H4 (cell line): ENCODE results near the gene PRPF40B. TPM values are rescaled to one million over a fixed set of nuclear protein-coding genes. Genes with fewer than 3 reads are reported as not detected.

Source experiments
- DNase-seq: peaks from one replicate; pipeline ENCODE4 v3.0.0-alpha.2; 2015; ENCODE audit warnings: low spot score
- total RNA-seq: library from RNA; depleted of rRNA; stranded (reverse); fragments of >200 nt; shearing (Covaris generic); gene quantifications from 2 replicates; pipeline ENCODE4 v1.2.3, GENCODE V29; 2014; rRNA removed

PRPF40B gene
- total RNA-seq, 1 experiment from 2014 or later, result 5.8 TPM

DNA sequence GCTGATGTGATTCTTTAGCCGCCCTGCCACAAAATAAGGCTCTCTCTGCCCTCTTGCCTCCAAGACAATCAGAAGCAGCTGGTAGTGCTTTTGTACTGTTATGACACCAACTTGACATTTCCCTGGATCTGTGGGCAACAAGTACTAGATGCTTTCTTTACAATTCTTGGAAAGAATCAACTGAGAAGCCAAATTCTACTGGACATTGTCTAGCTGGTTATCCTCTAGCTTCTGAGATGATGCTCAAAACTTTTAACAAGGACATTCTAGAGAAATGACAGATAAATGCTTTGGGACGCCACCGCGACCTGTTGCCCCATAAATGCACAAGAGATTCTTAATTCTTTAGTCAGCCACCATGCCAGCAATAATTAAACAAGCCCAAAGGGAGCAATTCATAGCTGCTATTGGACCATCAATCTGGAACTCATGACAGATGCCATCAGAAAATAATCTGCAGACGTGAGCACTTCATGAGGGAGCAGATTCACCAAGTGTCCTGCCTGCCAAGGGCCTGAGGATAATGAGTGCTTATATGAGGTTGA lies 61.0 kb downstream of the PRPF40B start:
- no peak for DNase-seq

DNA sequence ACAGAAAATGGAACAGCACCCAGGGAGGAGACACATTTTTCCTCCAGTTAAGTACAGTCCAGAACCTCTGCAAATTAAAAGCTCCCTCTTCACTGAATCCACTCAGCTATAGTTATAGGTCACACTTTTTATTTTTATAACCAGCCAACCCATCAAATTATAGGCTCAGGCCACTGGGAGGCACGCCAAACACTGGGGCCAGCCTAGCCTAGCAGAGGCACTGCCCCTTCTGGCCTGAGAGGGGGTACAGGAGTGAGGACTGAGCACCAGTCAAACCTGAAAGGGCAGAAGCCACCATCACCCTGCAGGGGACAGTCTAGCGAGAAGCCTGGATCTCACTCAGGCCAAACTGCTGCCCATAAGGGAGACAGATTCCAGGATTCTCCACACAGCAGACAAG lies 64.6 kb downstream of the PRPF40B start:
- no peak for DNase-seq

DNA sequence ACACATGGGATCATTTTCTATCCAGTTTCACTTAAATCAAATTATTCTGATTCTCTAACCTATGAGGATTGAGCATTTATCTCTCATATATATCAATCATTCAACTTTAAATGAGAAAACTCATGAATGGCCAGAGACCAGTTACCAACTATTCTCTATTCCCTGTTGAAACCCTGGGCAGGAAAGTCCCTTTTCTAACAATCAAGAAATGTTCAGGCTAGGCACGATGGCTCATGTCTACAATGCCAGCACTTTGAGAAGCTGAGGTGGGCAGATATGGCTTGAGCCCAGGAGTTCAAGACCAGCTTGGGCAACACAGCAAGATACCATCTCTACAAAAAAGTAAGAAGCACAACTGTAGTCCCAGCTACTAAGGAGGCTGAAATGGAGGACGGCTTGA lies 65.9 kb downstream of the PRPF40B start:
- no peak for DNase-seq

DNA sequence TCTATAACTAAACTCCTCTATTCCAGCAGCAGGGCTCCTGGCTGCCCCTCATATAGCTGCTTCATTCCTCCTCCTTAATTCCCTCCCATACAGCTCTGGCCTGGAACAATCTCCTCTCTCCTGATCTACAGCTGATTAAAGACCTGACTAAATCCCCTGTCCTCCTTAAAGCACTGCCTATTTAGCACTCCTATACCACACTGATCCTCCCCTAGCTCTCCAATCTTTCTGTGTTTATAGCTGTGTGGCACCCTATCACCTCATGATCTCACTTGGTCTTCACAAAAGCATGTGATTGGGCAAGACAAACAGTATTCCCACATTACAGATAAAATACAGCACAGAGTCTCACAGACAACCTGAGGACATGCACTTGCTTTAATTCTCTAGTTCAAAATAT lies 66.4 kb downstream of the PRPF40B start:
- DNase-seq, result no peak

DNA sequence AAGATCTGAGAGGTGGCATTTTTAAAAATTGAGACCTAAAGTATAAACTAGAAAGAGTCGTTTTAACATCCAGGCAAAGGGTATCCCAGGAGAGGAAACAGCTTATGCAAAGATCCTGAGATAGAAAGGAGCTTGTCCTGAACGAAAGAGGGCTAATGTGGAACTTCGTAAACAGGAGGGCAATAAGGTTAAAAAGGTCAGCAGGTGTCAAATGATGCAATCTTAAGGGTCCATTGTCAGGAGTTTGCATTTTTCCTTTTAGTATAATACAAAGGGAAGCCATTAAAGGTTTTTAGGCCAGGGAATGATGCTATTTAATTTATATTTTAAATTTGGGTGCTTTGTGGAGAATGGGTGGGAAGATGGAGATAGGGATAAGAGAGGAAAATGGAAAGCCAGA lies 69.5 kb downstream of the PRPF40B start:
- no peak for DNase-seq

DNA sequence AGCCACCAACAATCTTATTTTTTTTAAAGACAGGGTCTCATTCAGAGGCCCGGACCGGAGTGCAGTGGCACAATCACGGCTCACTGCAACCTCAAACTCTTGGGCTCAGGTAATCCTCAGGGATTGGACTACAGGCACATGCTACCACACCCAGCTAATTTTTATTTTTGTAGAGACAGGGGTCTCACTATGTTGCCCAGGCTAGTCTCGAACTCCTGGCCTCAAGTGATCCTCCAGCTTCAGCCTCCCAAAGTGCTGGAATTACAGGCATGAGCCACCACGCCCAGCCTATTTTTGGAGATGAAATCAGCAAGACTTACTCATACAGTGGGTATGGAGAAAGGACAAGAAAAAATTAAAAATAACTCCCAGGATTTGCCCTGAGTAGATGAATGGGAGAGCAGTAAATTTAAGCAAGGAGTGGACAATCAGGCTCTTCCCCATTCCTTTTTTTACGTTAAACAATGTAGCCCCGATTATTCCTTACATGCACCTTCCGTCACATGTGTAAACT lies 70.6 kb downstream of the PRPF40B start:
- DNase-seq, result no peak

Other genes with a start within 250 kb of the PRPF40B start
- 0.70 and 1.6 TPM in 2 replicates for gene KCNH3, start 84.5 kb upstream of the PRPF40B start, total RNA-seq
- 71.7 and 77.8 TPM in 2 replicates for gene MCRS1, start 55.4 kb upstream of the PRPF40B start, total RNA-seq
- gene FAM186B, start 17.9 kb upstream of the PRPF40B start, total RNA-seq, result 0.39 and 3.8 TPM in 2 replicates
- 9.1 and 10.6 TPM in 2 replicates for gene FMNL3, start 83.8 kb downstream of the PRPF40B start, total RNA-seq
- gene TMBIM6, start 118.0 kb downstream of the PRPF40B start, total RNA-seq, result 554 and 683 TPM in 2 replicates
- 4.9 and 8.9 TPM in 2 replicates for gene NCKAP5L, start 204.9 kb downstream of the PRPF40B start, total RNA-seq
- 4.9 and 6.4 TPM in 2 replicates for gene BCDIN3D, start 219.5 kb downstream of the PRPF40B start, total RNA-seq